NB4 (cell line): Measurements from ENCODE around the gene TYMS.

ENCODE experiments used
- CTCF ChIP-seq: IDR thresholded peaks from one replicate; pipeline ENCODE4 v1.5.1; 2012; ENCODE audit warnings: low read depth, low read length
- MAX ChIP-seq: IDR thresholded peaks from 2 replicates; pipeline ENCODE4 v1.6.1; 2011; ENCODE audit warnings: low read depth, low read length
- MYC ChIP-seq: IDR thresholded peaks from 2 replicates; pipeline ENCODE4 v1.6.1; 2011; ENCODE audit warnings: low read depth, low read length
- POLR2A ChIP-seq: IDR thresholded peaks from 2 replicates; pipeline ENCODE4 v1.6.1; 2011; ENCODE audit warnings: mild to moderate bottlenecking; ENCODE audit not compliant: insufficient read length; ENCODE audit errors: extremely low read depth

- TF ChIP-seq CTCF (no peak), POLR2A (no peak), MAX (no peak), MYC (no peak)
Measured at GRCh38 chr18:711310-711656, 53.8 kb downstream of the TYMS start.
